ENCODE results near the gene NR6A1.

NR6A1 gene

GRCh38 chr9:124518116-124518515 lies 253.0 kb downstream of the NR6A1 start:
- H3K36me3 ChIP-seq (ENCODE audit: control insufficient read depth, insufficient read depth, low read length), result no peaks in the 10 kb centered on the region
- no peak overlapping the region for H2AFZ ChIP-seq
- no peaks in the 10 kb centered on the region for H3K27me3 ChIP-seq (ENCODE audit: control insufficient read depth, insufficient read depth, low read length)
- no peaks in the 10 kb centered on the region for H3K79me2 ChIP-seq
- H3K4me2 ChIP-seq (ENCODE audit: low read length), result no peak overlapping the region
- no peak overlapping the region for H3K4me3 ChIP-seq (ENCODE audit: low read depth, low read length)
- TF ChIP-seq CTCF (IDR thresholded peaks at IDR 0.05), result no peak
- no peaks in the 10 kb centered on the region for H3K4me1 ChIP-seq
- no peak overlapping the region for H3K9ac ChIP-seq
- no peak overlapping the region for H3K27ac ChIP-seq
- no peaks in the 10 kb centered on the region for H3K9me3 ChIP-seq (ENCODE audit: control insufficient read depth, low read length)

GRCh38 chr9:124517600-124517999 lies 253.5 kb downstream of the NR6A1 start:
- Histone ChIP-seq H3K4me1 (no peaks in the 10 kb centered on the region), H3K9ac (no peak overlapping the region), H3K4me3 (ENCODE audit: low read depth, low read length) (no peak overlapping the region), H3K9me3 (ENCODE audit: control insufficient read depth, low read length) (no peaks in the 10 kb centered on the region), H3K27ac (no peak overlapping the region), H3K4me2 (ENCODE audit: low read length) (no peak overlapping the region), H3K27me3 (ENCODE audit: control insufficient read depth, insufficient read depth, low read length) (no peaks in the 10 kb centered on the region), H3K79me2 (no peaks in the 10 kb centered on the region), H2AFZ (no peak overlapping the region), H3K36me3 (ENCODE audit: control insufficient read depth, insufficient read depth, low read length) (no peaks in the 10 kb centered on the region)
- no peak for TF ChIP-seq CTCF (IDR thresholded peaks at IDR 0.05)

GRCh38 chr9:124514874-124515273 lies 256.2 kb downstream of the NR6A1 start:
- Histone ChIP-seq H2AFZ (no peak overlapping the region), H3K27ac (no peak overlapping the region), H3K27me3 (ENCODE audit: control insufficient read depth, insufficient read depth, low read length) (no peaks in the 10 kb centered on the region), H3K9me3 (ENCODE audit: control insufficient read depth, low read length) (no peaks in the 10 kb centered on the region), H3K36me3 (ENCODE audit: control insufficient read depth, insufficient read depth, low read length) (no peaks in the 10 kb centered on the region), H3K79me2 (no peaks in the 10 kb centered on the region), H3K9ac (no peak overlapping the region), H3K4me1 (no peaks in the 10 kb centered on the region), H3K4me3 (ENCODE audit: low read depth, low read length) (no peak overlapping the region), H3K4me2 (ENCODE audit: low read length) (no peak overlapping the region)
- TF ChIP-seq CTCF (IDR thresholded peaks at IDR 0.05), result no peak

GRCh38 chr9:124514125-124514524 lies 257.0 kb downstream of the NR6A1 start:
- Histone ChIP-seq H3K4me3 (ENCODE audit: low read depth, low read length) (no peak overlapping the region), H3K27me3 (ENCODE audit: control insufficient read depth, insufficient read depth, low read length) (no peaks in the 10 kb centered on the region)

More at GRCh38 chr9:124514125-124514524, 257.0 kb downstream of the NR6A1 start:
- H3K9me3 ChIP-seq (ENCODE audit: control insufficient read depth, low read length), result no peaks in the 10 kb centered on the region
- no peak overlapping the region for H2AFZ ChIP-seq
- H3K4me2 ChIP-seq (ENCODE audit: low read length), result no peak overlapping the region
- no peaks in the 10 kb centered on the region for H3K36me3 ChIP-seq (ENCODE audit: control insufficient read depth, insufficient read depth, low read length)
- H3K4me1 ChIP-seq, result no peaks in the 10 kb centered on the region
- H3K27ac ChIP-seq, result no peak overlapping the region
- no peak for TF ChIP-seq CTCF (IDR thresholded peaks at IDR 0.05)
- H3K9ac ChIP-seq, result no peak overlapping the region
- H3K79me2 ChIP-seq, result no peaks in the 10 kb centered on the region

Measured in parathyroid adenoma (tissue), 2 donors.